HUES48 (cell line): Measurements from ENCODE around the gene PSMB5.

Experiments used
- H3K27ac ChIP-seq: one replicate; pipeline ENCODE4 v1.7.0; 2013; ENCODE audit warnings: low read depth, low read length, inconsistent platforms
- H3K27me3 ChIP-seq: 2 replicates; pipeline ENCODE4 v1.6.1; 2013; ENCODE audit warnings: mild to moderate bottlenecking, low read length; ENCODE audit not compliant: control insufficient read depth, insufficient read depth
- H3K36me3 ChIP-seq: 2 replicates; pipeline ENCODE4 v1.6.1; 2013; ENCODE audit warnings: low read length; ENCODE audit not compliant: control insufficient read depth, insufficient read depth
- H3K4me1 ChIP-seq: 2 replicates; pipeline ENCODE4 v1.6.1; 2013; ENCODE audit warnings: mild to moderate bottlenecking, low read length; ENCODE audit not compliant: control insufficient read depth, insufficient read depth
- H3K4me3 ChIP-seq: 2 replicates; pipeline ENCODE4 v1.5.1; 2013; ENCODE audit warnings: mild to moderate bottlenecking, low read depth, low read length
- H3K9ac ChIP-seq: 2 replicates; pipeline ENCODE4 v1.6.1; 2013; ENCODE audit warnings: mild to moderate bottlenecking, low read depth, low read length, moderate library complexity
- H3K9me3 ChIP-seq: 2 replicates; pipeline ENCODE4 v1.6.1; 2013; ENCODE audit warnings: low read length; ENCODE audit not compliant: control insufficient read depth, insufficient read depth

Gene PSMB5

DNA sequence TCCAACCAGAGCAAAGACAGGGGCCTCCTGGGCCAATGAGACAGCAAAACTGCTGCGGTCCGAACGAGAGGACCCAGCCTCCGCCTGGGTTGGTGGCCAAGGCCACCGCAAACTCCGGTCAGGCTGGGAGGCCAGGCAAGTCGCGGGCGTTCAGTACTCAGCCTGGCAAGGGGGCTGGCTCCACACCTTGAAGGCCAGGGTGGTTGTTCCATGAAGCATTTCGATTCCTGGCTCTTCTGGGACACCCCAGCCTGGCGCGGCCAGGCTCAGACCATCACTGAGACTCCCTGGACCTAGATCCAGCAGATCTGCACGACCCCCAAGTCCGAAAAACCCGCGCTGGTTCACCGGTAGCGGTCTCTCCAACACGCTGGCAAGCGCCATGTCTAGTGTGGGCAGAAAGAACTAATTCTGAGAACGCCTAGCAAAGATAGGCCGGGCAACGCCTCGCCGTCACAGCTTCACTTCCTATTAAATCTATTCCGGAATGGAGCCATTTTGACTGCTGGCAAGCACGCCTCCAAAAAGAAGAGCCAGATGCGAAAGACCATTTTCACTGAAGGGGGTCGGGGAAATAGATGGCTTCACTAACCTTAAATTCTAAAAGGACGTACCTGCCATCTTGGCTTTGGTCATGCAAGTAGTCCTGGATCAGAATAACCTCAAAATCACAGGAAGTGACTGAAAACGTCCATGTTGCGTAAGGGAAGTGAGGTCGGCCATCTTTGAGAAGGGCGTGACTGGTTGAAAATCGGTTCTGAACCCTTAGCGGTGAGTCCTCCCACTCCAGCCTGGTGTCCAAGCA lies at the start of gene PSMB5:
Gene PSMB5 (minus strand): TSS at position 403 of the 805 bp plus-strand sequence. CDS start 19 bp downstream, at position 384.
- Histone ChIP-seq H3K27ac (peak within 1 kb of the TSS; percentile 98), H3K9me3 (no peaks in the 10 kb centered on the region), H3K9ac (peak within 1 kb of the TSS; percentile 92), H3K4me3 (peak within 1 kb of the TSS; percentile 90), H3K36me3 (peaks cover 30% of the 10 kb centered on the region), H3K4me1 (peaks cover 6% of the 10 kb centered on the region), H3K27me3 (no peaks in the 10 kb centered on the region)

DNA sequence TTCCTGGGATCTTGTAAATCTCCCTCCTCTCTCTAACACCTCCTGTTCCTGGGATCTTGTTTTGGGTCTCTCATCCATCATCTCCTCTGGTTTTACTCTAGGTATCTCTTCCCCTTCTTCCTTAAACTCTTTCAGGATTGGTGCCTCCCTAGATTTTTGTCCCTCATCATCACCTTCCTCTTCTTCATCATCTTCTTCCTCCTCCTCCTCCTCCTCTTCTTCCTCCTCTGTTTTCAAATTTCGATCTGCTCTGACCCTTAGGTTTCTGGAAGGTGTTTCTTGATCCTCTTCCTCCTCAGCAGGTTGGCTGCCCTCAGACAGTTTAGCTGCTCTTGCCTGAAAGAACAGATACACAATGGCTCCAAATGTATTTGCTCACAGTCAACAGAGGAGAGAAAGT lies 45.8 kb upstream of the PSMB5 start:
- H3K36me3 ChIP-seq = peaks cover 97% of the 10 kb centered on the region
- no peaks in the 10 kb centered on the region for H3K4me1 ChIP-seq
- no peak overlapping the region for H3K4me3 ChIP-seq
- H3K27ac ChIP-seq = no peak overlapping the region
- H3K27me3 ChIP-seq = no peaks in the 10 kb centered on the region
- no peaks in the 10 kb centered on the region for H3K9me3 ChIP-seq
- H3K9ac ChIP-seq = no peak overlapping the region

DNA sequence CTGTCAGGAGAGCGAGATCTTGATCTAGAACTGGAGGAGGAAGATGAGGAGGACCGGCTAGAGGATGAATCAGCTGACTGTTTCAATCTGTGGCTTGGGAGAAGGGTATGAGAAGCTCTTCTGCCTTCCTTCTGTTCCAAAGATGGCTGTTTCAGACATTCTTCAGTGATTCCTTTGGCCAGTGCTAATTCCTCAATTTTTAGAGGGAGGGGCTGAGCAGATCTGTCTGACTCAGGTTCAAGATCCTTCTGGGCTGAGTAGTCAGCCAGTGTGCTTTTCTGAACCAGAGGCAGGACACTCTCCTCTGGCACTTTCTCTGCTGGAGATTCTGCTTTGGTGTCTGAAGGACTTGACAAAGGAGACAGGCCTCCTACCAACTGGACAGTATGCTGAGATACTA lies 45.0 kb upstream of the PSMB5 start:
- Histone ChIP-seq H3K27me3 (no peaks in the 10 kb centered on the region), H3K36me3 (peaks cover 97% of the 10 kb centered on the region), H3K4me3 (no peak overlapping the region), H3K27ac (no peak overlapping the region), H3K9ac (no peak overlapping the region), H3K4me1 (no peaks in the 10 kb centered on the region), H3K9me3 (no peaks in the 10 kb centered on the region)

DNA sequence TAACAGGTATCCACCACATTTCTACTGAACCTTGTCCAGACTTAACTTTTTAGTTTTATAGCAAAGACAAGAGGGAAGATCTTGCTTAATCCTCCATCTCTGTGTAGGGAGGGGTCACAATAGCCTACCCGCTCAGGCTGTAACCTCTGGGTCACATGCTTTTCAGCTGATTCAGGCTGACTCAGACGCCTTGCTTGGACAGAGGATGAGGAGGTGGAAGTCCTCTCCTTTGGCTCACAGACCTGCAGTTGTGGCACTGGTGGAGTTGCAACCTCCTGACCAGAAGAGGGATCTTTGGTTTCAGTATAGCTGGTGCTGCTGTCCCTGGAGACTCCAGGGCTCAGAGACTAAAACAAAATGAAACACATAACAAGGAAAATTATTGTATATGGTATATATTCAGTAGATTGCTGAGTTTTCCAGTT lies 44.0 kb upstream of the PSMB5 start:
- H3K4me1 ChIP-seq = no peaks in the 10 kb centered on the region
- no peaks in the 10 kb centered on the region for H3K9me3 ChIP-seq
- H3K36me3 ChIP-seq = peaks cover 96% of the 10 kb centered on the region
- no peak overlapping the region for H3K27ac ChIP-seq
- no peaks in the 10 kb centered on the region for H3K27me3 ChIP-seq
- H3K4me3 ChIP-seq = no peak overlapping the region
- no peak overlapping the region for H3K9ac ChIP-seq

DNA sequence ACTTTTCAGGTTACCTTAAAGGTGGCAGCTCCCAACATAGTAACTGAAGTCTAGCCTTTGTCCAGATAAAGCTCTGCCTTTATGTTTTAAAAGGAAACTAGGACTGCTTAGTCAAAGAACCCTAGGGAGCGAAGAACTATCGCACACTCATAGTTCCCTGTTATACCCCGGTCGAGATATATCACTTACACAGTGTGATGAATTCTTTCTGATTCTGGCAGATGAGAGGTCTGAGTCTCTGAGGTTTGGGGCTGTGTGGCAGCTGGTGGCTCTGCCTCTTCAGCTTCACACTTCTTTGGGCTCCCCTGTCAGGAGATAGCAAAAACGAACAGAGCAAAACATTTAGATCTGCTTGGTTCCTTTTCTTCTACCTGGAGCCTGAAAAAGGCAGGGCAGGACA lies 43.3 kb upstream of the PSMB5 start:
- Histone ChIP-seq H3K4me1 (0 out of 2 replicates have a peak, but pooled peaks cover under 1% of the 10 kb centered on the region), H3K4me3 (no peak overlapping the region), H3K9ac (no peak overlapping the region), H3K27me3 (no peaks in the 10 kb centered on the region), H3K9me3 (no peaks in the 10 kb centered on the region), H3K36me3 (peaks cover 91% of the 10 kb centered on the region), H3K27ac (no peak overlapping the region)

DNA sequence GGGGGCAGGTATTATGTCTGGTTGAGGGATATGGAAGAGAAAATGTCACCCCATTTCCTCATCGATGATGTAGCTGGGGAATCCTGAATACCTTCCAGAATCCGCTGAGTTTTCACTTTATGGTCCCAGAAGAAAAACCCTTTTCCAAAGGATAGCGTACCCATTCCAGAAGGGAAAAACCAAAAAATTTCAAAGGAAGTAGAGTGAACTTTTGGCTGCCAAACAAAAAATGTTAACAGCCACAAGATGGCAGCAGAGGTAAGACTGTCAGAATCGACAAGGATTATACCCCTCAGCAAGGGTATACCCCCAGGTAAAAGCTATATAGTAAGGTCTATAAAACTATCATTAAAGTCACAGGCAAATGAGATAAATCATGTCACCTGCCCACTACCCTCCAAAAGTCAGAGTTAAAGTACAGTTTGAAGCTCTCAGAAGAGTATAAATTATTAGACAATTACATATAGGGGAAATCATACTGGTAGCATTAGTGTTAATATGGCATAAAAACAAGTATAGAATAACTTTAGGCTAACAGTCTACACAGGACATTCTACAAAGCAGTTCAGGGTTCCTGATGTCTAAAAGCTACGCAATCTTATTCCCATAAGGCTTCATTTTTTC lies 42.2 kb upstream of the PSMB5 start:
- H3K4me1 ChIP-seq = peaks cover 10% of the 10 kb centered on the region
- no peak overlapping the region for H3K4me3 ChIP-seq
- H3K27ac ChIP-seq = no peak overlapping the region
- H3K27me3 ChIP-seq = no peaks in the 10 kb centered on the region
- no peaks in the 10 kb centered on the region for H3K9me3 ChIP-seq
- no peak overlapping the region for H3K9ac ChIP-seq
- H3K36me3 ChIP-seq = peaks cover 90% of the 10 kb centered on the region

DNA sequence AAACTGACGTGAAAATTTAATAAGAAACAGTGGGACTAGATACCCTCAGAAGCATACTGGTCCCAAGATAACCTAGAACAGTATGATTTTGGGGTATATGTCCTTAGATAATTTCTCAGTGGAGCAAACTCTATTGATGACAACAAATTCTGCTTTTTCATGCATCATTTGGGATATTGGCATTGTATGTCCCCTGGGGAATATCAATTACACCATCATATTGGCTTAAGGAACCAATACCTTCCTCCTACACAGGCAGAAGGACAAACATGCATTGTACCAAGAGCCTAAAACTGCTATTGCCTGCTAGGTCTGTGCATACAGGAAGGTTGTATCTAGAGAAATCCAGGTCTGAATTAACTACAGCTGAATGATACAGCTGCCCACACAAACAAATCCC lies 40.2 kb upstream of the PSMB5 start:
- H3K27ac ChIP-seq = no peak overlapping the region
- H3K27me3 ChIP-seq = no peaks in the 10 kb centered on the region
- no peak overlapping the region for H3K4me3 ChIP-seq
- H3K4me1 ChIP-seq = peaks cover 15% of the 10 kb centered on the region
- H3K36me3 ChIP-seq = peaks cover 70% of the 10 kb centered on the region
- no peaks in the 10 kb centered on the region for H3K9me3 ChIP-seq
- H3K9ac ChIP-seq = no peak overlapping the region

DNA sequence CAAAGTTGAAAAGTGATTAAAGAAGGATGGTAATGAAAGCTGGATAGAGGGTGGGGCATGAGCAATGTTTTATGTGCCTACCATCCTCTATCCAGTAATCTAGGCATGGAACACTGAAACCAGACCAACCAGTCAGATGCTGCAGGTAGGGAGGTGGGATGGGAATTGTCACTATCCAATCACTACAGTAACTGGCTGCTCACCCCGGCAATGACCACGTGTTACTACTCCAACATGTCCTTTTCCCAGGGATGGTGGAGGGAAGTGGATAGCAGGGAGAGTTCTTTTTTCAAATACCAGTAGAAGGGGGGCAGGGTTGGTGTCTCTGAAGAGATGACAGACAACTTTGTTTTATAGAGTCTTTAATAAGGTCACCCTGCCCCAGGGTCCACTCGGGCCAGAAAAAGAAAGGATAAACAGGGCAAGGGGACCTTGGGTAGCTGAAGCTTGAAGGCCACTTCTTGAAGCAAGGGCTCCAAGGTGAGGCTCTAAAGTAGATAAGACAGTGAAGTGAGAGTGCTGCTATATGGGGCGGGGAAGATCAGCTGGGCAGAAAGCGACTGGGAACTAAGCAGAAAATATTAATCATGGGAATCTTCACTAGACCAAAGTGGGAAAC lies 37.3 kb upstream of the PSMB5 start:
- Histone ChIP-seq H3K27me3 (no peaks in the 10 kb centered on the region), H3K36me3 (peaks cover 67% of the 10 kb centered on the region), H3K4me1 (peaks cover 27% of the 10 kb centered on the region), H3K9me3 (no peaks in the 10 kb centered on the region), H3K9ac (no peak overlapping the region), H3K27ac (peak overlapping the region; percentile 89), H3K4me3 (peak overlapping the region; percentile 85)

DNA sequence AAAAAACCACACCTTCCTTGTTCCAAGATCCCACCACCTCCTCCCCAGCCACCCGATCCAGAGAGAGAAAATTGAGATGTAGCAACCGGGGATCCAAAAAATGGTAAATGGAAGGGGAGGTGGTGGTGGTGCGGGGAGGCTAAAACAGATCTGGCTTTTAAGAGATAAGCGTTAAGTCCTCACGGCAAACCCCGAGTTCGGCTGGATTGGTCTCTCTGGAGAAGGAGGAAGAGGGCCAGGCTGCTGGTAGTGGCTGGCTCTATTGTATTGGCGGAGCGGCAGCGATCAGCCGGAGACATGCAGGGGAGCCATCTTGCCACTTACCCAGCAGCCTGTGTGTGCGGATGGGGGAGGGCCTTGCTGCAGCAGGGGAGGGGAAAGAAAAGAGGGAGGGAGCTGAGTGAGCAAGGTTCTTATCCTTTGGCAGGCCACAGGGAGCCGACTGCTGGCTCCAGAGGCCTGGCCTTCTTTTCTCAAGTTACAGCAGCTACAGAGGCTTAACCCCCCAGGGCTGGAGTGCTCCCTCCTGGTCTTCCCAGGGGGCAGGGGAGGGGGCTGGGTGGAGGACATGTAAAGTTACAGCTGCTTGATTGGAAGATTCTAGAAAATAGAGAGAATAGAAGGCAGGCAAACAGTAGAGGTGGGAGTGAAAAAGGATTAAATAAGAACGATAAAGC lies 36.7 kb upstream of the PSMB5 start:
- Histone ChIP-seq H3K9ac (peak overlapping the region; percentile 95), H3K27me3 (no peaks in the 10 kb centered on the region), H3K9me3 (no peaks in the 10 kb centered on the region), H3K36me3 (peaks cover 67% of the 10 kb centered on the region), H3K4me1 (peaks cover 27% of the 10 kb centered on the region), H3K27ac (peak overlapping the region; percentile 89), H3K4me3 (peak overlapping the region; percentile 85)

DNA sequence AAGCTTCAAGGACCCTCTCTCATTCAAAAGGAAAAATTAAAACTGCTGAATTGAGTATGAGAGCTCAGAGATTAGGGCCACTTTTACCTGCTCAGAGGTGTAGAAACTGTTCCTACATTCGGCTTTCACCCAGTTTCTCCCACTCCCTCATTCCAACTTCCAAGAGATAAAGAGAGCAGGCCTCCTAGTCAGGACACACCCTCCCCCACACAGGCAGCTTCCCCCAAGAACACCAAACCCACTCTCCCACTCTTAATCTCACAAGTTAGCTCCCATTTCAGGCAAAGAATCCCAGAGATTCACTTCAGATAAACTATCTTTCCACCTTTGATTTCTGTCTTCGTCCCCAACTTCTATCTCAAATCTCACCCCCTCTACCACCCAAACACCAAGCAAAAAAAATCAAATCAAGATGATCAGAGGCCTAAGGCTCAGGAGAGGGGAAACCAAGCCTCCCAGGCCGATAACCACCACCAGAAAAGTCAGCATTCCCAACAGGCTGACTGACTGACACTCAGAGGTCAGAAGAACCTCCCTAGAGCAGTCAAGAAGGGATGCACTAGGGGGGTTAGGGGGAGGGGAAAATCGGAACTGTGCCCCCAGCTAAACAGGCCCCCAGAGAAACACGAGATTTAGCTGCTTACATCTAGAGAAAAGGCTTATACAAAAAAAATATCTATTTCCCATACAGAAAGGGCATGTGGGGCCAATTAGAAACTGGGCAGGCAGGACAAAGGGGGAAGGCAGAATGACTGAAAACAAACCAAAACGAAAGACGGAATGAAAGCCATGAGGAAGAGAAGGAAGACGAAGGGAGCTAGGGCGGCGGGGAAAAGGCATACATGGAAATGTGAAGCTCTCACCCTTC lies 35.8 kb upstream of the PSMB5 start:
- H3K4me1 ChIP-seq = peaks cover 27% of the 10 kb centered on the region
- H3K9me3 ChIP-seq = no peaks in the 10 kb centered on the region
- no peaks in the 10 kb centered on the region for H3K27me3 ChIP-seq
- peaks cover 68% of the 10 kb centered on the region for H3K36me3 ChIP-seq
- H3K27ac ChIP-seq = peak overlapping the region; percentile 89
- peak overlapping the region; percentile 95 for H3K9ac ChIP-seq
- H3K4me3 ChIP-seq = peak overlapping the region; percentile 85
